Fibroblast of skin of scalp (primary cell): ENCODE measurements around the gene AHDC1.

Experiments used
- DNase-seq: peaks from one replicate; pipeline ENCODE4 v3.0.0-alpha.2; 2013

AHDC1 gene

GRCh38 chr1:27614625-27615344 lies 10.8 kb upstream of the AHDC1 start:
- DNase-seq = no peak

- DNase-seq = no peak
These were observed 10.2 kb upstream of the AHDC1 start for GRCh38 chr1:27614043-27614624.

- no peak for DNase-seq
These were observed 8.8 kb upstream of the AHDC1 start for GRCh38 chr1:27612718-27613117.

GRCh38 chr1:27611450-27611849 lies 7.5 kb upstream of the AHDC1 start:
- no peak for DNase-seq

GRCh38 chr1:27609618-27610240 lies 5.8 kb upstream of the AHDC1 start:
- DNase-seq = no peak

- no peak for DNase-seq
These were observed 5.2 kb upstream of the AHDC1 start for GRCh38 chr1:27609210-27609555.

- peak; percentile 50 for DNase-seq
These were observed 3.4 kb upstream of the AHDC1 start for GRCh38 chr1:27607239-27607804.

- peak; percentile 61 for DNase-seq
These were observed 2.8 kb upstream of the AHDC1 start for GRCh38 chr1:27606708-27607238.

- DNase-seq = peak; percentile 67
These were observed 2.1 kb upstream of the AHDC1 start for GRCh38 chr1:27605796-27606707.

- no peak for DNase-seq
These were observed 1.4 kb upstream of the AHDC1 start for GRCh38 chr1:27605300-27605766.

- DNase-seq = no peak
These were observed 795 bp upstream of the AHDC1 start for GRCh38 chr1:27604579-27605299.

GRCh38 chr1:27603309-27603680 lies 649 bp downstream of the AHDC1 start:
- DNase-seq = no peak

GRCh38 chr1:27602462-27603308 lies 1.3 kb downstream of the AHDC1 start:
- peak; percentile 44 for DNase-seq

- DNase-seq = no peak
These were observed 2.0 kb downstream of the AHDC1 start for GRCh38 chr1:27601771-27602461.

GRCh38 chr1:27601321-27601770 lies 2.6 kb downstream of the AHDC1 start:
- no peak for DNase-seq

GRCh38 chr1:27600498-27601175 lies 3.3 kb downstream of the AHDC1 start:
- no peak for DNase-seq

GRCh38 chr1:27599605-27600497 lies 4.1 kb downstream of the AHDC1 start:
- DNase-seq = no peak

GRCh38 chr1:27598902-27599528 lies 4.9 kb downstream of the AHDC1 start:
- peak; percentile 82 for DNase-seq
